OCI-LY1 (cell line): ENCODE measurements around the gene CCDC27.

Source experiments
- H2AFZ ChIP-seq: fragments of 200-600 bp; sonication (generic), shearing (Covaris generic); 2 replicates; pipeline ENCODE4 v1.6.0; 2014; ENCODE audit warnings: antibody characterized with exemption, mild to moderate bottlenecking, low read length
- H3F3A ChIP-seq: fragments of 200-600 bp; sonication (generic), shearing (Covaris generic); 2 replicates; pipeline ENCODE4 v1.6.0; 2014; ENCODE audit warnings: mild to moderate bottlenecking, antibody characterized with exemption, low read length, moderate library complexity; ENCODE audit not compliant: insufficient read depth
- H3K27ac ChIP-seq: fragments of 200-600 bp; sonication (generic); 2 replicates; pipeline ENCODE4 v1.5.1; 2014; ENCODE audit warnings: low read length, mixed run types, mild to moderate bottlenecking, low read depth; ENCODE audit not compliant: poor library complexity, severe bottlenecking
- H3K27me3 ChIP-seq: fragments of 200-600 bp; sonication (generic); 2 replicates; pipeline ENCODE4 v1.6.0; 2014; ENCODE audit warnings: antibody characterized with exemption, mild to moderate bottlenecking, low read length, moderate library complexity; ENCODE audit not compliant: insufficient read depth
- H3K36me3 ChIP-seq: fragments of 200-600 bp; sonication (generic); 2 replicates; pipeline ENCODE4 v1.6.1; 2014; ENCODE audit warnings: mild to moderate bottlenecking, antibody characterized with exemption, low read length, moderate library complexity, mixed read lengths; ENCODE audit not compliant: insufficient read depth
- H3K4me1 ChIP-seq: fragments of 200-600 bp; sonication (generic); 2 replicates; pipeline ENCODE4 v1.5.1; 2014; ENCODE audit warnings: mild to moderate bottlenecking, low read length, moderate library complexity; ENCODE audit not compliant: insufficient read depth, severe bottlenecking
- H3K4me2 ChIP-seq: fragments of 200-600 bp; sonication (generic), shearing (Covaris generic); 2 replicates; pipeline ENCODE4 v1.6.1; 2014; ENCODE audit warnings: low read length
- H3K4me3 ChIP-seq: fragments of 200-600 bp; sonication (generic); 2 replicates; pipeline ENCODE4 v1.5.1; 2014; ENCODE audit warnings: low read length, low read depth, mild to moderate bottlenecking, mixed read lengths; ENCODE audit not compliant: poor library complexity, severe bottlenecking
- H3K79me2 ChIP-seq: fragments of 200-600 bp; shearing (Covaris generic); 2 replicates; pipeline ENCODE4 v1.6.1; 2016; ENCODE audit warnings: mixed run types, low read length, mixed read lengths; ENCODE audit not compliant: insufficient read depth
- H3K9ac ChIP-seq: fragments of 200-600 bp; sonication (generic), shearing (Covaris generic); 2 replicates; pipeline ENCODE4 v1.6.1; 2014; ENCODE audit warnings: mild to moderate bottlenecking, low read length, mixed read lengths
- H3K9me2 ChIP-seq: fragments of 200-600 bp; sonication (generic), shearing (Covaris generic); 2 replicates; pipeline ENCODE4 v1.6.1; 2014; ENCODE audit warnings: low read depth, mild to moderate bottlenecking, low read length, mixed read lengths
- H3K9me3 ChIP-seq: fragments of 200-600 bp; shearing (Covaris generic); 2 replicates; pipeline ENCODE4 v1.6.1; 2014; ENCODE audit warnings: low read length, mixed read lengths
- H4K20me1 ChIP-seq: fragments of 200-600 bp; sonication (generic), shearing (Covaris generic); 2 replicates; pipeline ENCODE4 v1.6.0; 2016; ENCODE audit warnings: mild to moderate bottlenecking, low read length; ENCODE audit not compliant: insufficient read depth
- CTCF ChIP-seq: fragments of 200-600 bp; sonication (generic), shearing (Covaris generic); IDR thresholded peaks from 2 replicates; pipeline ENCODE4 v1.5.1; 2017; ENCODE audit warnings: mild to moderate bottlenecking, antibody characterized with exemption, low read length, moderate library complexity, mixed read lengths
- EZH2 ChIP-seq: fragments of 200-600 bp; sonication (generic), shearing (Covaris generic); IDR thresholded peaks from 2 replicates; pipeline ENCODE4 v1.8.0; 2017; ENCODE audit warnings: borderline replicate concordance, mixed run types, mild to moderate bottlenecking, antibody characterized with exemption, low read length, moderate library complexity, mixed read lengths

The CCDC27 gene

DNA sequence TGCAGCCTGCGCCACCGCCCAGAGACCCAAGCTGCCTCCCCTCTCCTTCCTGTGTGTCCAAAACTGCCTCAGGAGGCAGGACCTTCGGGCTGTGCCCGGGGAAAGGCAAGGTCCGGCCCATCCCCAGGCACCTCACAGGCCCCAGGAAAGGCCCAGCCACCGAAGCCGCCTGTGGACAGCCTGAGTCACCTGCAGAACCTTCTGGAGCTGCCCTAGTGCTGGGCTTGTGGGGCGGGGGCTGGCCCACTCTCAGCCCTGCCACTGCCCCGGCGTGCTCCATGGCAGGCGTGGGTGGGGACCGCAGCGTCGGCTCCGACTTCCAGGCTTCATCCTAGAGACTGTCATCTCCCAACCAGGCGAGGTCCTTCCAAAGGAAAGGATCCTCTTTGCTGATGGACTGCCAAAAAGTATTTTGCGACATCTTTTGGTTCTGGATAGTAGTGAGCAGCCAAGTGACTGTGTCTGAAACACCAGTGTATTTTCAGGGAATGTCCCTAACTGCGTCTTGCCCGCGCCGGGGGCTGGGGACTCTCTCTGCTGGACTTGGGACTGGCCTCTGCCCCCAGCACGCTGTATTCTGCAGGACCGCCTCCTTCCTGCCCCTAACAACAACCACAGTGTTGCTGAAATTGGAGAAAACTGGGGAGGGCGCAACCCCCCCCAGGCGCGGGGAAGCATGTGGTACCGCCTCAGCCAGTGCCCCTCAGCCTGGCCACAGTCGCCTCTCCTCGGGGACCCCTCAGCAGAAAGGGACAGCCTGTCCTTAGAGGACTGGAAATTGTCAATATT, 19.0 kb upstream of the CCDC27 start:
- no peaks in the 10 kb centered on the region for H3K79me2 ChIP-seq
- TF ChIP-seq CTCF (no peak), EZH2 (no peak)
- H3K4me3 ChIP-seq, result no peak overlapping the region
- H3K36me3 ChIP-seq, result peaks cover 20% of the 10 kb centered on the region
- H2AFZ ChIP-seq, result no peak overlapping the region
- no peak overlapping the region for H3K27ac ChIP-seq
- H3F3A ChIP-seq, result no peaks in the 10 kb centered on the region
- H3K9ac ChIP-seq, result no peak overlapping the region
- no peak overlapping the region for H3K4me2 ChIP-seq
- H3K27me3 ChIP-seq, result peaks cover 12% of the 10 kb centered on the region; the same call in 1 of the 2 replicates
- no peaks in the 10 kb centered on the region for H3K4me1 ChIP-seq
- no peaks in the 10 kb centered on the region for H3K9me2 ChIP-seq
- H3K9me3 ChIP-seq, result no peaks in the 10 kb centered on the region
- no peaks in the 10 kb centered on the region for H4K20me1 ChIP-seq

DNA sequence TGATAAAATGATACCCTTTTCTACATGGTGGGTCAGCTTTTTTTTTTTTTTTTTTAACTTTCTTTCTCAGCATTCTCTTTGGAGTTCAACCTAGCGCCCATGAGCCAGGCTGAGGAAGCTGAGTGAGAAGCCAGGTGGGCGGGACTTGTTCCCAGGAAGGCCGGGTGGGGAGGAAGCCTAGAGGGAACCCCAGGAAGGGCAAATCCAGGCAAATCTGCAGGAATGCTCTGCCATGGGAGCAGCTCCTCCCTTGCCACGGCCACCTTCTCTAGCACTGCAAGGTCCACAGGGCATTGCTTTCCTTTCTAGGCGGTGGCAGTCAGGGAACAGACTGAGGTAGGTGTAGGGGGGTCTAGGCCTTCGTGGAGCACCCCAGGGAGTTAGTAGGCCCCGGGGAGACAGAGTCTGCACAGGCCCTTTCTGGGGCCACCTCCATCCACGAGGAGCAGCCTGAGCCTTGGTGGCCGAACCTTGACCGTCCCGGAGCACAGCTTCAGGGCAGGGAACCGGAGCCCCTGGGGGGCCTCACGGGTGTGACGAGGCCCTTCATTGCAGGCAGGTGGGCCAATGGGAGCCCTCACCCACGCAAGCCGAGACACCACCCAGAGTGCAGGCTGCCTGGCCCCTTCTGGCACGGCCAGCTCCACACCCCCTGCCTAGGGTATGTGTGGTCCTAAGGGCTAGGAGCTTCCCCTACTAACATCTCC, 18.2 kb upstream of the CCDC27 start:
- H3K9ac ChIP-seq, result no peak overlapping the region
- H4K20me1 ChIP-seq, result no peaks in the 10 kb centered on the region
- H3F3A ChIP-seq, result no peaks in the 10 kb centered on the region
- no peak overlapping the region for H2AFZ ChIP-seq
- H3K79me2 ChIP-seq, result no peaks in the 10 kb centered on the region
- H3K9me3 ChIP-seq, result no peaks in the 10 kb centered on the region
- no peak overlapping the region for H3K4me2 ChIP-seq
- TF ChIP-seq EZH2 (no peak), CTCF (no peak)
- H3K4me3 ChIP-seq, result no peak overlapping the region
- no peak overlapping the region for H3K27ac ChIP-seq
- H3K9me2 ChIP-seq, result no peaks in the 10 kb centered on the region
- no peaks in the 10 kb centered on the region for H3K4me1 ChIP-seq
- peaks cover 5% of the 10 kb centered on the region; the same call in 1 of the 2 replicates for H3K27me3 ChIP-seq
- H3K36me3 ChIP-seq, result peaks cover 25% of the 10 kb centered on the region

DNA sequence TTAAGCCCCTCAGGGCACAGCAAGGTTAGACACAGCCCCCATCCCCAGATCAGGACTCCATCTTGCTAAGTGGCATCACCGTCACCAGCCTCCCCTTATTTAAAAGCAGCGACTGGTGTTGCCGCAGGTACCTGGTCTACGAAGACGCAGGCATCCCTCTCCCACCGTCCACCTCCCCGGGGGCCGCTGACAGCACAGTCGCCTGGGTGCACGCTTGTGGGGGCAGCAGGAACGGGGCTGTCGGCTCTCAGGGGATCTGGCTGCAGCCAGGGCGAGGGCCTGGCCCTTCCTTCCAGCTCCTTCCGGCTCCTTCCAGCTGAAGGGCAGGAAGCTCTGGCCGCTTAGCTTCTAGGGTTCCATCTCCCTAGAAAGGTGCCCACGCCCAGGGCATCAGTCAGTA, 17.6 kb upstream of the CCDC27 start:
- no peaks in the 10 kb centered on the region for H3K4me1 ChIP-seq
- H2AFZ ChIP-seq, result no peak overlapping the region
- no peaks in the 10 kb centered on the region for H3F3A ChIP-seq
- H3K4me2 ChIP-seq, result no peak overlapping the region
- no peak overlapping the region for H3K9ac ChIP-seq
- peaks cover 31% of the 10 kb centered on the region for H3K36me3 ChIP-seq
- H3K9me2 ChIP-seq, result no peaks in the 10 kb centered on the region
- no peaks in the 10 kb centered on the region for H4K20me1 ChIP-seq
- H3K27ac ChIP-seq, result no peak overlapping the region
- no peak overlapping the region for H3K4me3 ChIP-seq
- H3K27me3 ChIP-seq, result peaks cover 5% of the 10 kb centered on the region; the same call in 1 of the 2 replicates
- H3K79me2 ChIP-seq, result no peaks in the 10 kb centered on the region
- TF ChIP-seq CTCF, result no peak
- TF ChIP-seq EZH2, result no peak
- no peaks in the 10 kb centered on the region for H3K9me3 ChIP-seq
